NCI-H524 treated with DMSO at 0.1 percent for 48 hours (cell line): ENCODE data around the gene NEMP1.
A peak's percentile ranks its signal among the peaks of the same experiment; 100 is the strongest.
"Not testable (repeated sequence)": the region's sequence is repeated elsewhere in the genome, so short reads cannot be mapped to it uniquely, and the experiment has no call there.

ENCODE experiments used
- DNase-seq: peaks from one replicate; lab custom pipeline; 2025; lab: John Stamatoyannopoulos, UW

Gene NEMP1

DNA sequence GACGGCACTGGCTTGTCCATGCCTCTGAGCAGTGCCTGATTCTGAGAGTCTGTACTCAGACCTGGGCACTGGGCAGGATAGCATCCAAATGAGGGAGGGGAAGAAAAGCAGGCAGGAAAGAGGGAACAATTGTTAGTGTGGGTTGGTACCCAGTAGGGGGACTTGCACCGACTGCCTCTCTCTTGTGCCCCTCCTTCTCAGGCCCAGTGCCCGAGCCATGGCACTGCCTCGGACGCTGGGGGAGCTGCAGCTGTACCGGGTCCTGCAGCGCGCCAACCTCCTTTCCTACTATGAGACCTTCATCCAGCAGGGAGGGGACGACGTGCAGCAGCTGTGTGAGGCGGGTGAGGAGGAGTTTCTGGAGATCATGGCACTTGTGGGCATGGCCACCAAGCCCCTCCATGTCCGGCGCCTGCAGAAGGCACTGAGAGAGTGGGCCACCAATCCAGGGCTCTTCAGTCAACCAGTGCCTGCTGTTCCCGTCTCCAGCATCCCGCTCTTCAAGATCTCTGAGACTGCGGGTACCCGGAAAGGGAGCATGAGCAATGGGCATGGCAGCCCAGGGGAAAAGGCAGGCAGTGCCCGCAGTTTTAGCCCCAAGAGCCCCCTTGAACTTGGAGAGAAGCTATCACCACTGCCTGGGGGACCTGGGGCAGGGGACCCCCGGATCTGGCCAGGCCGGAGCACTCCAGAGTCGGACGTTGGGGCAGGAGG, 12.5 kb upstream of the NEMP1 start:
- DNase-seq, result no peak

DNA sequence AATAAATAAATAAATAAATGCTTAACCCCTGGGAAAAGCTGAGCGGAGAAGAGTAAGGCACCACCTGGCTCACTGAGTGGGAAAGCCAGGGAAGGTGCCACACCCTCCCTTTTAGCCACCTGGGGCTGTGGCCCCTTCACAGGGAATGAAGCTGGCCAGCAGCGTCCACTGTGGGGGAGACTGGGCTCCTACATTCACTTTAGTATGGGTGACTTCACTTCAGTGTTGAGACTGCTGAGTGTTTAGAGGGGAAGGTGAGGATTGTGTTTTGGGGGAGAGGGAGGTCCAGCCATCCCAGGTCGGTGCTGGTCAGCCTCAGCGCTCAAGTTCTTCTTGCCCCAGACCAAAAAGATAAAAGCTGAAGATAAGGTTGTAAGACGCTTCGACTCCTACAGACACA, 11.9 kb upstream of the NEMP1 start:
- DNase-seq, result no peak

- DNase-seq, result no peak
Observed at GRCh38 chr12:57089271-57090245, 11.0 kb upstream of the NEMP1 start.

- DNase-seq, result peak; percentile 77
Observed at GRCh38 chr12:57088354-57089270, 10.0 kb upstream of the NEMP1 start, which contains the start of gene NAB2. TSS of gene NAB2 (plus strand) at chr12:57089114. CDS start at chr12:57089272, 158 bp downstream.

DNA sequence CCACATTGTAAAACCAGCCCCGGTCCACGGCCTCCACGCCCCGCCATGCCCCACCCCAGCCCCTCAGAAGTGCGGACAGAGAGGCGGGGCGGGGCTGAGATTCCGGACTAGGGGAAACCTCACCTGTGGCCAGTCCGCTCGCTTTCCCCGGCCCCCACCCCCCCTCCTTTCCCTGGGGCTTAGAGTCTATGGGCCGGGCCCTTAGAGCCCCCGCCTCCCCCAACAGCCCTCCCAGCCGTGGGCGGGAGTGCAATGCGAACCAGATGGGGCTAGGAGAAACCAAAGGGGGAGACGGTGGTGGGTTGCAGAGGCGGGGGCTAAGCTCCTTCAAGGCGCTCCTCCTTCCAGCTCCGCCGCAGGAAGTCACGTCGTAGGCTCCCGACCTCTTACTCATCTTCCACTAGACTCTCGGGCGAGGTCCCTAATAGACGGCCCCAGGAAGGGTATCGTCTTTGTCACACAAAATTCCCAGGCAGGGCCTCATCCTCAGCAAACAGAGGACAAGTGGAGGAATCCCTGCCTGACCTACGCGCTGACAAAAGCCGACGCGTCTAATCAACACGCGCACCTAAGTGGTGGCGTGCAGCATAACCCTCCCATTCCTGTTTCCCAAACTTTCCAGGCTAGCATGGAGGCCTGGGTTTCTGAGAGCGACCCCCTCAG, 9.2 kb upstream of the NEMP1 start:
- DNase-seq, result peak; percentile 75

- DNase-seq, result no peak
Observed at GRCh38 chr12:57087010-57087690, 8.6 kb upstream of the NEMP1 start.

- DNase-seq, result no peak
Observed at GRCh38 chr12:57086493-57087009, 8.0 kb upstream of the NEMP1 start.

DNA sequence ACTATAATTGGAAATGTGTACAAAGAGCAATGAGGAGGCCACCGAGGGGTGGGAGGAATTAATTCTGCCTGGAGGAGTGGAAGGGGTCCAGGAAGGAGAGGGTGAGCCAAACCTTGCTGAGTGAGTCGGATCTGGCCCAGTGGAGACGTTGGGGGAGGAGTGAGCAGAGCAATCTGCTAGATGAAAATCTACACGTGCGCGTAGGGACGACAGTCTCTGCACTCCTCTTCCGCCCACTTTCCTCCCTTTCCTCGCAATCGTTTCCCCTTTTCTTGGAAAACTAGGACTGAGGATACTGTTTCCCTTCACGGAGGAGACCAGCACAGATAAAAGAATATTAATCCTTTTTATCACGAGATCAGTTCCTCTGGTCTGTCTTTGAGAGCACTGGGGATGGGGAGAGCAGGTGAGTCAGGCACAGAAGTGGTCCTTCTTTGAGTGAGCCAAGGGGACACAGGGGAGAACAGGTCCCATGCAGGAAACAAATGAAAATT, 7.5 kb upstream of the NEMP1 start:
- DNase-seq, result no peak

DNA sequence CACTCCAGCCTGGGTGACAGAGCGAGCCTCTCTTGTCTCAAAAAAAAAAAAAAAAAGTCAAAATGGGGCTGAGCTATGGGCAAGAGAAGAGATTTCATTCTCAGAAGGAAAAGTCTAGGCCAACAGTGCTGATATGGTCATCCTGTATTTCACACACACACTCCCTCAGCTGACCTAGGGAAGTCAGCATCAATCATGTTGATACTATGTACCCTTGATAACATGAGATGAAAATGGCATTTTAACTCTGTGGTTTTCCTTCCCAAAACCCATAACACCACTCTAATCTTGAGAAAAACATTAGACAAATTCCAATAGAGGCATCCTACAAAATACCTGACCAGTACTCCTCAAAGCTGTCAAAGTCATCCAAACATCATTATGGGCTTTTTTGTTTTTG, 2.3 kb upstream of the NEMP1 start:
- no peak for DNase-seq

GRCh38 chr12:57079821-57080220, 1.2 kb upstream of the NEMP1 start:
- no peak for DNase-seq

GRCh38 chr12:57073566-57074450, 4.8 kb downstream of the NEMP1 start:
- DNase-seq, result not testable (repeated sequence)

DNA sequence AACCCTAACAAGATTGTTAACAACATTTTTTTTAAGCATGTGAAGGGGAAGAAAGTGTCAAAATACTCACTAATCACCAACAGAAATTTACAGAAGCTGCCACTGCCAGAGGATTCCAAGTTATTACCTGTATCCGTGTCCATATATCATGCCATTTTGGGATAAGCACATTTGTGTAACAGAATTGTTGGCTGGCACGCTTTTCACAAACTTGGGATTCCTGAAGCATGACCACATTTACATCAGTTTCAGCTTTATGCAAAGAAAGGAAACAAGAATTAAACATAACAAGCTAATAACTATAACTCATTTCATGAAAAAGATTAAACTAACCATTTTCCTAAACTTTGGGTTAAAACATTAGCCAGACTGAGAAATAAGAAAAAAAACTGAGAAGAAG, 5.9 kb downstream of the NEMP1 start:
- no peak for DNase-seq

DNA sequence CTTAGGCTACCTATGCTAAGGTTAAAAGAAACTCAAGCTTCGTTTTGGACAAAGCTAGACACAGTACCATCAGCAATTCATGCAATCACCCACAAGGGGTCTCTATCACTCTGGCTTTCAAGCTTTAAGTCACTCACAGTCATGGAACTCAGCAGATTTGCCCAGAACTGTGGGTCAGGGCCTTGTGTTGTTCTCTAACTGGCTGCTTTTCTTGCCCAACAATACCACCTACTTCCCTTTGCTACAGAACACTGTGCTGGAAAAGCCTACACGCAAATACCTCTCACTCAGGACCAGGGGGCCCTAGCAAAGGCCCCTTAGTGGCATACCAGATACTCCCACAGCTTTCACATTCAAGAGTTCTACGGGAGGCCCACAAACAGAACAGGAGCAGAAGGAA, 9.1 kb downstream of the NEMP1 start:
- no peak for DNase-seq

- DNase-seq, result no peak
Observed at GRCh38 chr12:57066245-57066644, 12.3 kb downstream of the NEMP1 start.

DNA sequence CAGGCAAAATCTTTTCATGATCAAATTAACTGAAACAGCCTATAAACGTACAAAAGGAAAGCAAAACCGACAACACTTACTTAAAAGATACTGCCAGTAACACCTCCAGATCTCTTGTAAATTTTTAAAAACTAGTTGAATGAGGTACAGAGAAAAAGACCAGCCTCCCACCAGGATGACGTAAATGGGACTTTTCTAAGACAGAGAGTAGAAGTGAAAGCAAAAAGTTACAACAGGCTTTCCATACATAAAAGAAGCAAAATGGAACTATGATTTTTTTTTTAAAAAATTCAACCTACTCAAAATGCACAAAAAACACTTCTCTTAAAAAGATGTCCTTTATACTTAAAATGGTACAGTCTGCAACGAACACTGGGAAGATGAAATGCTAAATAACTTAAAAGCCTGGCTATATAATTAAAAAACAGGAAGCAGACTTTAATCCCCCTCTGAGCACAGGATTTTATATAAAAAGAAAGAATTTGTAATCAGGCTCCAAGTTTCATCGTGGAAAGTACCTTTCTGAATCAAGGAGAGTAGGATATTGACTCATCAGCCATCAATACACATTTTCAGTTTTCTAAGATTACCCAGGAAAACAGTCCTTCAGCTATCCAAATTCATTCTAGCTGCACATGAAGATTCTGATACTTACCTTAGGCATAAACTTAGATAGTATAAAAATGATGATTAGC, 14.5 kb downstream of the NEMP1 start:
- DNase-seq, result no peak

DNA sequence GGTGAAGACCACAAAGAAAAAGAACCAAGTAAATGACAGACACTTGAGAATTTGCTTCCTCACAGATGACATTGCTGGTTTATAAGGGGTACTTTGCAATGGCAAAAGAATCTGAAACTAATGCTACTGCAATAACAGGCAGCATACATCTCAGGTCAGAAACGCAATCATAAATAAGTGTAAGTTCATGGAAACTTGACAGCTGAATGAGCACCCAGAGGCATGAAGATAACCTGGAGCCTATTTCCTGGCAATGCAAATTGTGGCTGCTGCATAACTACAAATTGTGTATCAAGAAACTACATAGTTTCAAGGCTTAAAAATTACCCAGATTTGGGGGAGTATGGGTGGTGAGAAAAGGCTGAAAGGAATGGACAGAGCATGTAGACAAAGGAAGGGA, 20.1 kb downstream of the NEMP1 start:
- no peak for DNase-seq

GRCh38 chr12:57057067-57057751, 21.4 kb downstream of the NEMP1 start:
- DNase-seq, result no peak

GRCh38 chr12:57055824-57056223, 22.8 kb downstream of the NEMP1 start:
- DNase-seq, result no peak
